Dedifferentiated amniotic fluid mesenchymal stem cell (primary cell): Measurements from ENCODE around the gene NID1.
"Not testable (repeated sequence)": the region's sequence is repeated elsewhere in the genome, so short reads cannot be mapped to it uniquely, and the experiment has no call there.

Experiments used
- DNase-seq: peaks from one replicate; pipeline ENCODE4 v3.0.0-alpha.2; 2016; ENCODE audit errors: extremely low spot score

NID1 gene

GRCh38 chr1:235968831-235969230 is 96.1 kb downstream of the NID1 start:
- DNase-seq: no peak

- not testable (repeated sequence) for DNase-seq
Measured at GRCh38 chr1:235966134-235966533, 98.8 kb downstream of the NID1 start.

- DNase-seq: no peak
Measured at GRCh38 chr1:235960809-235961208, 104.1 kb downstream of the NID1 start.

GRCh38 chr1:235958021-235958420 is 106.9 kb downstream of the NID1 start:
- no peak for DNase-seq

GRCh38 chr1:235955777-235956176 is 109.1 kb downstream of the NID1 start:
- DNase-seq: no peak

- DNase-seq: no peak
Measured at GRCh38 chr1:235954306-235955283, 110.3 kb downstream of the NID1 start.

- DNase-seq: peak; percentile 49
Measured at GRCh38 chr1:235953801-235954200, 111.1 kb downstream of the NID1 start.

GRCh38 chr1:235952950-235953615 is 111.8 kb downstream of the NID1 start:
- DNase-seq: no peak

- DNase-seq: no peak
Measured at GRCh38 chr1:235951661-235952060, 113.2 kb downstream of the NID1 start.

GRCh38 chr1:235950318-235950717 is 114.6 kb downstream of the NID1 start:
- DNase-seq: no peak

GRCh38 chr1:235948774-235949427 is 116.0 kb downstream of the NID1 start:
- DNase-seq: no peak

- DNase-seq: no peak
Measured at GRCh38 chr1:235947989-235948388, 116.9 kb downstream of the NID1 start.

- no peak for DNase-seq
Measured at GRCh38 chr1:235946571-235946981, 118.3 kb downstream of the NID1 start.

- DNase-seq: no peak
Measured at GRCh38 chr1:235945775-235946570, 118.9 kb downstream of the NID1 start.

GRCh38 chr1:235943581-235944114 is 121.2 kb downstream of the NID1 start:
- DNase-seq: peak; percentile 62

GRCh38 chr1:235942979-235943575 is 121.8 kb downstream of the NID1 start:
- DNase-seq: no peak

- no peak for DNase-seq
Measured at GRCh38 chr1:235942625-235942934, 122.3 kb downstream of the NID1 start.

- DNase-seq: no peak
Measured at GRCh38 chr1:235941876-235942624, 122.8 kb downstream of the NID1 start.

GRCh38 chr1:235940285-235940684 is 124.6 kb downstream of the NID1 start:
- no peak for DNase-seq

- DNase-seq: no peak
Measured at GRCh38 chr1:235939480-235939775, 125.5 kb downstream of the NID1 start.
